Endothelial cell of umbilical vein (primary cell): ENCODE data around the gene ARHGEF39.

Experiments
- CTCF ChIP-seq, 2 donors: IDR thresholded peaks; 1 replicate in 1 of 2; 2 replicates in 1 of 2; pipeline ENCODE4 v1.5.1; 2011; ENCODE audit warnings: low read length in 2 of 2, mild to moderate bottlenecking in 2 of 2, moderate library complexity in 2 of 2, control low read depth in 1 of 2, inconsistent platforms in 1 of 2, low read depth in 1 of 2; ENCODE audit not compliant: insufficient read depth in 1 of 2; ENCODE audit errors: extremely low read depth in 1 of 2
- FOS ChIP-seq: IDR thresholded peaks from 2 replicates; pipeline ENCODE4 v1.6.1; 2011; ENCODE audit warnings: mild to moderate bottlenecking, low read length, moderate library complexity, borderline replicate concordance; ENCODE audit not compliant: insufficient read depth
- JUN ChIP-seq: IDR thresholded peaks from 2 replicates; pipeline ENCODE4 v1.6.1; 2011; ENCODE audit warnings: borderline replicate concordance, low read depth; ENCODE audit not compliant: insufficient read length, insufficient read depth
- MYC ChIP-seq: IDR thresholded peaks from one replicate; pipeline ENCODE4 v1.6.1; 2011; ENCODE audit warnings: mild to moderate bottlenecking, low read depth, low read length
- POLR2A ChIP-seq: IDR thresholded peaks from 2 replicates; pipeline ENCODE4 v1.6.1; 2012; ENCODE audit warnings: low read depth, mild to moderate bottlenecking, control low read depth, low read length
- TF ChIP-seq, protein P1 (sequence below): IDR thresholded peaks from 2 replicates; pipeline ENCODE4 v1.6.1; 2011; ENCODE audit not compliant: insufficient read depth, insufficient read length

GRCh38 chr9:35616681-35617459 lies 48.1 kb downstream of the ARHGEF39 start:
- no peak for TF ChIP-seq CTCF (IDR thresholded peaks at IDR 0.05; ENCODE audit: extremely low read depth in 1 of 2, insufficient read depth in 1 of 2, low read depth in 1 of 2, low read length in 2 of 2)
- no peak for TF ChIP-seq POLR2A
- no peak for TF ChIP-seq MYC
- TF ChIP-seq FOS, result no peak
- no peak for TF ChIP-seq JUN
- TF ChIP-seq, protein P1, sequence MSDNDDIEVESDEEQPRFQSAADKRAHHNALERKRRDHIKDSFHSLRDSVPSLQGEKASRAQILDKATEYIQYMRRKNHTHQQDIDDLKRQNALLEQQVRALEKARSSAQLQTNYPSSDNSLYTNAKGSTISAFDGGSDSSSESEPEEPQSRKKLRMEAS, result no peak
